SK-N-SH (cell line): ENCODE results near the gene HOXD13.

ENCODE experiments used
- CTCF ChIP-seq: fragments of 200-600 bp; sonication (generic); IDR thresholded peaks from 2 replicates; pipeline ENCODE4 v1.6.1; 2017; ENCODE audit warnings: antibody characterized with exemption, mild to moderate bottlenecking, moderate library complexity
- EP300 ChIP-seq, 2 experiments: IDR thresholded peaks; 2 replicates each; pipeline versions ENCODE4 v1.4.0 to v1.6.1; 2012; ENCODE audit warnings: borderline replicate concordance in 1 of 2, low read depth in 1 of 2, low read length in 1 of 2
- EZH2phosphoT487 ChIP-seq: fragments of 200-600 bp; sonication (generic); IDR thresholded peaks from 2 replicates; pipeline ENCODE4 v1.6.1; 2017; ENCODE audit warnings: low read depth, mixed run types, mild to moderate bottlenecking, antibody characterized with exemption, moderate library complexity, borderline replicate concordance
- FOSL2 ChIP-seq: IDR thresholded peaks from 2 replicates; pipeline ENCODE4 v1.4.0; 2012; ENCODE audit warnings: low read depth, mild to moderate bottlenecking, moderate library complexity, borderline replicate concordance
- FOXM1 ChIP-seq: IDR thresholded peaks from 2 replicates; pipeline ENCODE4 v1.4.0; 2012; ENCODE audit warnings: low read depth, mild to moderate bottlenecking
- GABPA ChIP-seq: IDR thresholded peaks from 2 replicates; pipeline ENCODE4 v1.4.0; 2012; ENCODE audit warnings: low read depth, mild to moderate bottlenecking
- NRF1 ChIP-seq: IDR thresholded peaks from 2 replicates; pipeline ENCODE4 v1.6.1; 2012; ENCODE audit warnings: low read depth, mild to moderate bottlenecking, low read length
- PBX3 ChIP-seq: IDR thresholded peaks from 2 replicates; pipeline ENCODE4; 2012
- RAD21 ChIP-seq: IDR thresholded peaks from 2 replicates; pipeline ENCODE4 v1.6.1; 2012; ENCODE audit warnings: mild to moderate bottlenecking, low read length
- RCOR1 ChIP-seq: fragments of 150-350 bp; IDR thresholded peaks from 2 replicates; pipeline ENCODE4 v1.6.1; 2017; ENCODE audit warnings: antibody characterized with exemption, low read length
- SIN3A ChIP-seq: IDR thresholded peaks from 2 replicates; pipeline ENCODE4 v1.6.1; 2012; ENCODE audit warnings: low read depth, mild to moderate bottlenecking, low read length, moderate library complexity, borderline replicate concordance
- TCF12 ChIP-seq: IDR thresholded peaks from 2 replicates; pipeline ENCODE4 v1.4.0; 2012
- YY1 ChIP-seq: IDR thresholded peaks from 2 replicates; pipeline ENCODE4 v1.4.0; 2012; ENCODE audit warnings: low read depth, mild to moderate bottlenecking
- TF ChIP-seq, protein P1 (sequence below): fragments of 150-350 bp; IDR thresholded peaks from 2 replicates; pipeline ENCODE4 v1.6.1; 2016; ENCODE audit warnings: mild to moderate bottlenecking, low read depth, low read length

DNA sequence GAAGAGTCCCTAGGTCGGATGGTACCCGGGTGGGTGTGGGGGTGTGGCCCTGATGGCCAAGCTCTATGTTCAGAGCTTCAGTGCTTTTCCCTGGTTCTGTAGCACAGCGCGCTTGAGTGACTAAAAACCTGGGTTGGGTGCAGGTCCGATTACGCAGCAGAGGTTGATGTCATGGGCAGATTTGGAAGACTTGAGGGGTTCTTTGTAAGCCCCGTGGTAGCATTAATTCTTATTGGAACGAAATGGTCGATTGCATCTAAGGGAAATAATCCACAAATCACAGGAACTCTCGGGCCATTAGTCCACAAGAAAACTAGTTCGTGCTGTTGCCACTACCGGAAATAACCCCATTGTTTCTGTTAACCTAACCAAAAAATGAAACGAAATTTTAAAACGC lies 46.0 kb downstream of the HOXD13 start:
- TF ChIP-seq FOXM1 (no peak), CTCF (no peak), PBX3 (no peak), FOSL2 (no peak), YY1 (no peak; the same call in 1 of the 2 replicates), RAD21 (no peak), RCOR1 (no peak), TCF12 (no peak), EZH2phosphoT487 (no peak), EP300 (IDR thresholded peaks at IDR 0.05; ENCODE audit: borderline replicate concordance in 1 of 2, low read depth in 1 of 2, low read length in 1 of 2) (no peak), GABPA (no peak), NRF1 (no peak), SIN3A (no peak)
- TF ChIP-seq, protein P1, sequence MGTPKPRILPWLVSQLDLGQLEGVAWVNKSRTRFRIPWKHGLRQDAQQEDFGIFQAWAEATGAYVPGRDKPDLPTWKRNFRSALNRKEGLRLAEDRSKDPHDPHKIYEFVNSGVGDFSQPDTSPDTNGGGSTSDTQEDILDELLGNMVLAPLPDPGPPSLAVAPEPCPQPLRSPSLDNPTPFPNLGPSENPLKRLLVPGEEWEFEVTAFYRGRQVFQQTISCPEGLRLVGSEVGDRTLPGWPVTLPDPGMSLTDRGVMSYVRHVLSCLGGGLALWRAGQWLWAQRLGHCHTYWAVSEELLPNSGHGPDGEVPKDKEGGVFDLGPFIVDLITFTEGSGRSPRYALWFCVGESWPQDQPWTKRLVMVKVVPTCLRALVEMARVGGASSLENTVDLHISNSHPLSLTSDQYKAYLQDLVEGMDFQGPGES = no peak
